Measurements from ENCODE around the gene TMEM229A. TPM values are rescaled to one million over a fixed set of nuclear protein-coding genes. Genes with fewer than 3 reads are reported as not detected.

The TMEM229A gene
- total and polyA plus RNA-seq, 9 of the 15 experiments (the other 6 are each of a cell fraction or from before 2014, with no cell fraction given): not detected

DNA sequence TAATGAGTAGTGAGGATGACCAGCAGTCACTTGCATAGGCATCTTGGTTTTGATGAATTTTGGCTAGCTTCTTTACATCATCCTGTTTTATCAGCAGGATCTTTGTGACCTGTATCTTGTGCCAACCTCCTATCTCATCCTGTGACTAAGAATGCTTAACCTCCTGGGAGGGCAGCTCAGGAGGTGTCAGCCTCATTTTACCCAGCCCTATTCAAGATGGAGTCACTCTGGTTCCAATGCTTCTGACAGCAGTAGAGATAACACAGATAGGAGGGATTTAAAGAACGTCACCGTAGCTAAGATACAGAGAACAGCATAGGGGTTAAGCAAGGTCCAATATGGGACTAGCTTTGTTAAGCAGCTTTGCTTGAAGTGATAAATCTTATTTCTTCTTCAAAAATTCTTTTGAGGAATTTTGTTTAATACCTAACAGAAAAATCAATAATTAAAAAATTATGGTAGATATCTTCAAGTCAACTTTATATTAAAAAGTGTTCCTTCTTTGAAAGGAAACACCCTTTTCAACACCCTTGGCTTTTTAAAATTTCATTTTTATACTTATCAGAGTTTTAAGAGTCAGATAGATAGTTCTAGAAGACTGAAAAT, 39.9 kb downstream of the TMEM229A start (continued):
- TF ChIP-seq, protein P1, sequence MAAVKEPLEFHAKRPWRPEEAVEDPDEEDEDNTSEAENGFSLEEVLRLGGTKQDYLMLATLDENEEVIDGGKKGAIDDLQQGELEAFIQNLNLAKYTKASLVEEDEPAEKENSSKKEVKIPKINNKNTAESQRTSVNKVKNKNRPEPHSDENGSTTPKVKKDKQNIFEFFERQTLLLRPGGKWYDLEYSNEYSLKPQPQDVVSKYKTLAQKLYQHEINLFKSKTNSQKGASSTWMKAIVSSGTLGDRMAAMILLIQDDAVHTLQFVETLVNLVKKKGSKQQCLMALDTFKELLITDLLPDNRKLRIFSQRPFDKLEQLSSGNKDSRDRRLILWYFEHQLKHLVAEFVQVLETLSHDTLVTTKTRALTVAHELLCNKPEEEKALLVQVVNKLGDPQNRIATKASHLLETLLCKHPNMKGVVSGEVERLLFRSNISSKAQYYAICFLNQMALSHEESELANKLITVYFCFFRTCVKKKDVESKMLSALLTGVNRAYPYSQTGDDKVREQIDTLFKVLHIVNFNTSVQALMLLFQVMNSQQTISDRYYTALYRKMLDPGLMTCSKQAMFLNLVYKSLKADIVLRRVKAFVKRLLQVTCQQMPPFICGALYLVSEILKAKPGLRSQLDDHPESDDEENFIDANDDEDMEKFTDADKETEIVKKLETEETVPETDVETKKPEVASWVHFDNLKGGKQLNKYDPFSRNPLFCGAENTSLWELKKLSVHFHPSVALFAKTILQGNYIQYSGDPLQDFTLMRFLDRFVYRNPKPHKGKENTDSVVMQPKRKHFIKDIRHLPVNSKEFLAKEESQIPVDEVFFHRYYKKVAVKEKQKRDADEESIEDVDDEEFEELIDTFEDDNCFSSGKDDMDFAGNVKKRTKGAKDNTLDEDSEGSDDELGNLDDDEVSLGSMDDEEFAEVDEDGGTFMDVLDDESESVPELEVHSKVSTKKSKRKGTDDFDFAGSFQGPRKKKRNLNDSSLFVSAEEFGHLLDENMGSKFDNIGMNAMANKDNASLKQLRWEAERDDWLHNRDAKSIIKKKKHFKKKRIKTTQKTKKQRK (IDR thresholded peaks at IDR 0.05; ENCODE audit: borderline replicate concordance, low read depth, low read length): no peak
- TF ChIP-seq ETV6 (IDR thresholded peaks at IDR 0.05; ENCODE audit: borderline replicate concordance in 1 of 2, low read depth in 2 of 2, low read length in 1 of 2) (no peak), ETV6 (CRISPR knock-in tag; IDR thresholded peaks at IDR 0.05; ENCODE audit: borderline replicate concordance) (no peak), ZNF282 (CRISPR knock-in tag; IDR thresholded peaks at IDR 0.05) (no peak), ZNF217 (CRISPR knock-in tag; IDR thresholded peaks at IDR 0.05) (no peak), U2AF1 (optimal IDR thresholded peaks at IDR 0.05; ENCODE audit: low read depth, low read length) (no peak), MXI1 (IDR thresholded peaks at IDR 0.05; ENCODE audit: low read depth, low read length) (no peak), TAF7 (tag; IDR thresholded peaks at IDR 0.05) (peak; percentile 46; the same call in 1 of the 2 replicates), HNRNPLL (IDR thresholded peaks at IDR 0.05; ENCODE audit: low read depth, low read length, poor library complexity, severe bottlenecking) (no peak), NFRKB (IDR thresholded peaks at IDR 0.05; ENCODE audit: low read depth) (no peak), ZNF24 (IDR thresholded peaks at IDR 0.05) (no peak), SRSF7 (optimal IDR thresholded peaks at IDR 0.05; ENCODE audit: low read depth, low read length) (no peak)
- TF ChIP-seq, protein P2, sequence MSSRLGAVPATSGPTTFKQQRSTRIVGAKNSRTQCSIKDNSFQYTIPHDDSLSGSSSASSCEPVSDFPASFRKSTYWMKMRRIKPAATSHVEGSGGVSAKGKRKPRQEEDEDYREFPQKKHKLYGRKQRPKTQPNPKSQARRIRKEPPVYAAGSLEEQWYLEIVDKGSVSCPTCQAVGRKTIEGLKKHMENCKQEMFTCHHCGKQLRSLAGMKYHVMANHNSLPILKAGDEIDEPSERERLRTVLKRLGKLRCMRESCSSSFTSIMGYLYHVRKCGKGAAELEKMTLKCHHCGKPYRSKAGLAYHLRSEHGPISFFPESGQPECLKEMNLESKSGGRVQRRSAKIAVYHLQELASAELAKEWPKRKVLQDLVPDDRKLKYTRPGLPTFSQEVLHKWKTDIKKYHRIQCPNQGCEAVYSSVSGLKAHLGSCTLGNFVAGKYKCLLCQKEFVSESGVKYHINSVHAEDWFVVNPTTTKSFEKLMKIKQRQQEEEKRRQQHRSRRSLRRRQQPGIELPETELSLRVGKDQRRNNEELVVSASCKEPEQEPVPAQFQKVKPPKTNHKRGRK (tag; IDR thresholded peaks at IDR 0.05): no peak
- TF ChIP-seq, protein P3, sequence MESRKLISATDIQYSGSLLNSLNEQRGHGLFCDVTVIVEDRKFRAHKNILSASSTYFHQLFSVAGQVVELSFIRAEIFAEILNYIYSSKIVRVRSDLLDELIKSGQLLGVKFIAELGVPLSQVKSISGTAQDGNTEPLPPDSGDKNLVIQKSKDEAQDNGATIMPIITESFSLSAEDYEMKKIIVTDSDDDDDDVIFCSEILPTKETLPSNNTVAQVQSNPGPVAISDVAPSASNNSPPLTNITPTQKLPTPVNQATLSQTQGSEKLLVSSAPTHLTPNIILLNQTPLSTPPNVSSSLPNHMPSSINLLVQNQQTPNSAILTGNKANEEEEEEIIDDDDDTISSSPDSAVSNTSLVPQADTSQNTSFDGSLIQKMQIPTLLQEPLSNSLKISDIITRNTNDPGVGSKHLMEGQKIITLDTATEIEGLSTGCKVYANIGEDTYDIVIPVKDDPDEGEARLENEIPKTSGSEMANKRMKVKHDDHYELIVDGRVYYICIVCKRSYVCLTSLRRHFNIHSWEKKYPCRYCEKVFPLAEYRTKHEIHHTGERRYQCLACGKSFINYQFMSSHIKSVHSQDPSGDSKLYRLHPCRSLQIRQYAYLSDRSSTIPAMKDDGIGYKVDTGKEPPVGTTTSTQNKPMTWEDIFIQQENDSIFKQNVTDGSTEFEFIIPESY (CRISPR knock-in tag; IDR thresholded peaks at IDR 0.05): no peak
- TF ChIP-seq, protein P4, sequence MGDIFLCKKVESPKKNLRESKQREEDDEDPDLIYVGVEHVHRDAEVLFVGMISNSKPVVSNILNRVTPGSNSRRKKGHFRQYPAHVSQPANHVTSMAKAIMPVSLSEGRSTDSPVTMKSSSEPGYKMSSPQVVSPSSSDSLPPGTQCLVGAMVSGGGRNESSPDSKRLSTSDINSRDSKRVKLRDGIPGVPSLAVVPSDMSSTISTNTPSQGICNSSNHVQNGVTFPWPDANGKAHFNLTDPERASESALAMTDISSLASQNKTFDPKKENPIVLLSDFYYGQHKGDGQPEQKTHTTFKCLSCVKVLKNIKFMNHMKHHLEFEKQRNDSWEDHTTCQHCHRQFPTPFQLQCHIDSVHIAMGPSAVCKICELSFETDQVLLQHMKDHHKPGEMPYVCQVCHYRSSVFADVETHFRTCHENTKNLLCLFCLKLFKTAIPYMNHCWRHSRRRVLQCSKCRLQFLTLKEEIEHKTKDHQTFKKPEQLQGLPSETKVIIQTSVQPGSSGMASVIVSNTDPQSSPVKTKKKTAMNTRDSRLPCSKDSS (IDR thresholded peaks at IDR 0.05; ENCODE audit: low read depth, partially characterized antibody): no peak
- TF ChIP-seq, protein P5, sequence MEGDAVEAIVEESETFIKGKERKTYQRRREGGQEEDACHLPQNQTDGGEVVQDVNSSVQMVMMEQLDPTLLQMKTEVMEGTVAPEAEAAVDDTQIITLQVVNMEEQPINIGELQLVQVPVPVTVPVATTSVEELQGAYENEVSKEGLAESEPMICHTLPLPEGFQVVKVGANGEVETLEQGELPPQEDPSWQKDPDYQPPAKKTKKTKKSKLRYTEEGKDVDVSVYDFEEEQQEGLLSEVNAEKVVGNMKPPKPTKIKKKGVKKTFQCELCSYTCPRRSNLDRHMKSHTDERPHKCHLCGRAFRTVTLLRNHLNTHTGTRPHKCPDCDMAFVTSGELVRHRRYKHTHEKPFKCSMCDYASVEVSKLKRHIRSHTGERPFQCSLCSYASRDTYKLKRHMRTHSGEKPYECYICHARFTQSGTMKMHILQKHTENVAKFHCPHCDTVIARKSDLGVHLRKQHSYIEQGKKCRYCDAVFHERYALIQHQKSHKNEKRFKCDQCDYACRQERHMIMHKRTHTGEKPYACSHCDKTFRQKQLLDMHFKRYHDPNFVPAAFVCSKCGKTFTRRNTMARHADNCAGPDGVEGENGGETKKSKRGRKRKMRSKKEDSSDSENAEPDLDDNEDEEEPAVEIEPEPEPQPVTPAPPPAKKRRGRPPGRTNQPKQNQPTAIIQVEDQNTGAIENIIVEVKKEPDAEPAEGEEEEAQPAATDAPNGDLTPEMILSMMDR (IDR thresholded peaks at IDR 0.05 in 2 of 3, conservative IDR thresholded peaks at IDR 0.05 in 1 of 3; ENCODE audit: insufficient read depth in 2 of 3, low read depth in 1 of 3, low read length in 3 of 3): no peak
- TF ChIP-seq, protein P6, sequence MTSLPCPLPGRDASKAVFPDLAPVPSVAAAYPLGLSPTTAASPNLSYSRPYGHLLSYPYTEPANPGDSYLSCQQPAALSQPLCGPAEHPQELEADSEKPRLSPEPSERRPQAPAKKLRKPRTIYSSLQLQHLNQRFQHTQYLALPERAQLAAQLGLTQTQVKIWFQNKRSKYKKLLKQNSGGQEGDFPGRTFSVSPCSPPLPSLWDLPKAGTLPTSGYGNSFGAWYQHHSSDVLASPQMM (CRISPR knock-in tag; IDR thresholded peaks at IDR 0.05): no peak
